GM12865 (cell line): ENCODE measurements around the gene IL1RAP.

Experiments used
- DNase-seq: peaks from one replicate; pipeline ENCODE4 v3.0.0; 2010; ENCODE audit warnings: low read depth
- H3K4me3 ChIP-seq: 2 replicates; pipeline ENCODE4 v1.5.1; 2011; ENCODE audit warnings: mild to moderate bottlenecking, low read depth, low read length, control low read depth
- CTCF ChIP-seq: IDR thresholded peaks from 2 replicates; pipeline ENCODE4 v1.5.1; 2011; ENCODE audit warnings: low read length, control low read depth, low read depth, inconsistent platforms; ENCODE audit not compliant: insufficient read depth; ENCODE audit errors: missing control alignments

The IL1RAP gene

GRCh38 chr3:190614226-190615059 lies 100.6 kb downstream of the IL1RAP start:
- H3K4me3 ChIP-seq, result no peak overlapping the region
- no peak for TF ChIP-seq CTCF
- no peak for DNase-seq

- TF ChIP-seq CTCF, result no peak
Observed at GRCh38 chr3:190615060-190615384, 101.1 kb downstream of the IL1RAP start.

GRCh38 chr3:190615607-190616006 lies 101.7 kb downstream of the IL1RAP start:
- H3K4me3 ChIP-seq, result no peak overlapping the region
- no peak for DNase-seq
- TF ChIP-seq CTCF, result no peak

More at GRCh38 chr3:190615060-190615384, 101.1 kb downstream of the IL1RAP start:
- no peak overlapping the region for H3K4me3 ChIP-seq
- DNase-seq, result no peak

GRCh38 chr3:190616637-190617036 lies 102.8 kb downstream of the IL1RAP start:
- no peak for TF ChIP-seq CTCF
- H3K4me3 ChIP-seq, result no peak overlapping the region
- no peak for DNase-seq

GRCh38 chr3:190617185-190617584 lies 103.3 kb downstream of the IL1RAP start:
- DNase-seq, result peak; percentile 60
- TF ChIP-seq CTCF, result no peak
- H3K4me3 ChIP-seq, result no peak overlapping the region

GRCh38 chr3:190618330-190619030 lies 104.6 kb downstream of the IL1RAP start:
- DNase-seq, result no peak
- TF ChIP-seq CTCF, result no peak
- no peak overlapping the region for H3K4me3 ChIP-seq

- no peak overlapping the region for H3K4me3 ChIP-seq
- TF ChIP-seq CTCF, result no peak
- no peak for DNase-seq
Observed at GRCh38 chr3:190619353-190619752, 105.5 kb downstream of the IL1RAP start.
